HCT116 (cell line): ENCODE data around the gene PSMA6. TPM values are rescaled to one million over a fixed set of nuclear protein-coding genes. Genes with fewer than 3 reads are reported as not detected.

Source experiments
- ATAC-seq: fragments of 200-7000 bp; cut with Tn5 transposase; 2 replicates; pipeline ENCODE4 v1.9.1; 2020; ENCODE audit warnings: mild to moderate bottlenecking, moderate library complexity
- BruUV-seq: library from RNA; stranded (reverse); fragments of 400-500 nt; replicated peaks from 2 replicates; lab custom pipeline; 2021; lab: Mats Ljungman, UMichigan
- CTCF ChIA-PET: fragments of 300-600 bp; sonication (Branson Sonifier 250); formaldehyde crosslinking; loops from one replicate; lab custom pipeline; 2021; ENCODE audit warnings: antibody characterized with exemption; lab: Charles Lee
- POLR2A ChIA-PET: fragments of 300-600, 350-600 bp; sonication (Branson Sonifier 250); formaldehyde crosslinking; loops from one replicate; lab custom pipeline; 2021; ENCODE audit warnings: antibody characterized with exemption; lab: Charles Lee
- RAD21 ChIA-PET, 2 experiments: fragments of 300-600 bp; sonication (Branson Sonifier 250); formaldehyde crosslinking; loops; one replicate each; lab custom pipeline; 2023; ENCODE audit warnings: low total read pairs in 2 of 2; ENCODE audit not compliant: uncharacterized antibody in 2 of 2, unreplicated experiment in 2 of 2, low non-redundant PET in 1 of 2; lab: Charles Lee
- DNase-seq: peaks from one replicate; pipeline ENCODE4 v3.0.0-alpha.2; 2010; ENCODE audit warnings: low read depth, low spot score
- H2AFZ ChIP-seq: fragments of 200-600 bp; shearing (Covaris generic), sonication (generic); 2 replicates; pipeline ENCODE4 v1.6.1; 2017; ENCODE audit warnings: low read depth, mixed run types, mixed read lengths, antibody characterized with exemption, low read length; ENCODE audit not compliant: poor library complexity, severe bottlenecking
- H3K27ac ChIP-seq: 2 replicates; pipeline ENCODE4 v1.5.1; 2012; ENCODE audit warnings: low read depth, low read length
- H3K27me3 ChIP-seq: fragments of 200-600 bp; sonication (generic); 2 replicates; pipeline ENCODE4 v1.6.1; 2016; ENCODE audit warnings: mixed run types, low read length, mixed read lengths; ENCODE audit not compliant: insufficient read depth
- H3K36me3 ChIP-seq, 2 experiments: fragments of 200-500 bp in 1 of 2; fragments of 200-600 bp in 1 of 2; sonication (Bioruptor generic) in 1 of 2; sonication (generic) in 1 of 2; 2 replicates each; pipeline versions ENCODE4 v1.5.1 to v1.6.1; 2014 to 2016; ENCODE audit warnings: low read length in 2 of 2, inconsistent platforms in 1 of 2, mixed read lengths in 1 of 2, mixed run types in 1 of 2; ENCODE audit not compliant: insufficient read depth in 2 of 2, control insufficient read depth in 1 of 2
- H3K4me1 ChIP-seq, 2 experiments: fragments of 200-600 bp in 1 of 2; sonication (generic) in 1 of 2; 2 replicates each; pipeline versions ENCODE4 v1.5.1 to v1.6.1; 2012 to 2017; ENCODE audit warnings: low read length in 2 of 2, inconsistent platforms in 1 of 2, mild to moderate bottlenecking in 1 of 2, mixed read lengths in 1 of 2, mixed run types in 1 of 2, moderate library complexity in 1 of 2; ENCODE audit not compliant: insufficient read depth in 2 of 2, control insufficient read depth in 1 of 2
- H3K4me2 ChIP-seq: fragments of 200-600 bp; sonication (generic); 2 replicates; pipeline ENCODE4 v1.6.1; 2017; ENCODE audit warnings: mixed run types, low read length, mixed read lengths
- H3K4me3 ChIP-seq, 2 experiments: fragments of 200-600 bp in 1 of 2; sonication (generic) in 1 of 2; replicated peaks in 1 of 2; 2 replicates each; pipeline ENCODE4 v1.5.1; 2011 to 2016; ENCODE audit warnings: low read length in 2 of 2, control low read depth in 1 of 2, low read depth in 1 of 2, mild to moderate bottlenecking in 1 of 2, mixed read lengths in 1 of 2, mixed run types in 1 of 2
- H3K79me2 ChIP-seq: fragments of 200-600 bp; sonication (generic); 2 replicates; pipeline ENCODE4 v1.6.1; 2017; ENCODE audit warnings: mild to moderate bottlenecking, mixed run types, low read length, moderate library complexity, mixed read lengths; ENCODE audit not compliant: insufficient read depth
- H3K9ac ChIP-seq: fragments of 200-600 bp; sonication (generic); 2 replicates; pipeline ENCODE4 v1.6.1; 2016; ENCODE audit warnings: low read length, mixed read lengths
- H3K9me2 ChIP-seq: fragments of 200-600 bp; sonication (generic), shearing (Covaris generic); 2 replicates; pipeline ENCODE4 v1.6.1; 2017; ENCODE audit warnings: mixed run types, mild to moderate bottlenecking, moderate library complexity; ENCODE audit not compliant: insufficient read depth
- H3K9me3 ChIP-seq, 2 experiments: fragments of 200-500 bp in 1 of 2; fragments of 200-600 bp in 1 of 2; sonication (Bioruptor generic) in 1 of 2; sonication (generic) in 1 of 2; 2 replicates each; pipeline ENCODE4 v1.6.1; 2014 to 2017; ENCODE audit warnings: low read length in 2 of 2, mixed read lengths in 2 of 2, inconsistent platforms in 1 of 2, low read depth in 1 of 2, mild to moderate bottlenecking in 1 of 2, mixed run types in 1 of 2, moderate library complexity in 1 of 2; ENCODE audit not compliant: control insufficient read depth in 1 of 2, insufficient read depth in 1 of 2
- H4K20me1 ChIP-seq: fragments of 200-600 bp; sonication (generic), shearing (Covaris generic); 2 replicates; pipeline ENCODE4 v1.6.1; 2017; ENCODE audit warnings: mixed run types, mild to moderate bottlenecking, moderate library complexity; ENCODE audit not compliant: insufficient read depth
- ATF3 ChIP-seq: IDR thresholded peaks from 2 replicates; pipeline ENCODE4 v1.6.1; 2012
- CEBPB ChIP-seq: IDR thresholded peaks from 2 replicates; pipeline ENCODE4 v1.6.1; 2012; ENCODE audit warnings: low read depth
- EGR1 ChIP-seq: IDR thresholded peaks from 2 replicates; pipeline ENCODE4 v1.6.1; 2012; ENCODE audit warnings: low read depth
- EZH2 ChIP-seq: fragments of 200-600 bp; sonication (generic); IDR thresholded peaks from 2 replicates; pipeline ENCODE4 v1.6.1; 2017; ENCODE audit warnings: antibody characterized with exemption, mixed run types
- EZH2phosphoT487 ChIP-seq: fragments of 200-600 bp; IDR thresholded peaks from 2 replicates; pipeline ENCODE4 v1.6.1; 2018; ENCODE audit warnings: antibody characterized with exemption, borderline replicate concordance
- POLR2A ChIP-seq: IDR thresholded peaks from 2 replicates; pipeline ENCODE4 v1.7.0; 2011; ENCODE audit warnings: borderline replicate concordance; ENCODE audit not compliant: insufficient read depth, insufficient read length; ENCODE audit errors: extremely low read depth
- RAD21 ChIP-seq: IDR thresholded peaks from 2 replicates; pipeline ENCODE4 v1.6.1; 2012; ENCODE audit warnings: low read depth, mild to moderate bottlenecking
- REST ChIP-seq: IDR thresholded peaks from 2 replicates; pipeline ENCODE4 v1.6.1; 2012; ENCODE audit warnings: low read depth
- SP1 ChIP-seq: IDR thresholded peaks from 2 replicates; pipeline ENCODE4 v1.6.1; 2012; ENCODE audit warnings: low read depth
- SRF ChIP-seq: IDR thresholded peaks from 2 replicates; pipeline ENCODE4 v1.6.1; 2012; ENCODE audit warnings: low read depth
- TCF7L2 ChIP-seq: IDR thresholded peaks from 2 replicates; pipeline ENCODE4 v1.7.0; 2011; ENCODE audit warnings: borderline replicate concordance, inconsistent platforms; ENCODE audit not compliant: insufficient read depth, insufficient read length; ENCODE audit errors: extremely low read depth
- YY1 ChIP-seq: IDR thresholded peaks from 2 replicates; pipeline ENCODE4 v1.6.1; 2011; ENCODE audit warnings: low read length, low read depth, moderate library complexity, mild to moderate bottlenecking; ENCODE audit not compliant: insufficient replicate concordance; ENCODE audit errors: extremely low read depth
- ZFX ChIP-seq: fragments of 450-650 bp; IDR thresholded peaks from 2 replicates; pipeline ENCODE4 v1.6.1; 2017
- ZNF274 ChIP-seq: fragments of 200-500 bp; sonication (Bioruptor generic); IDR thresholded peaks from 2 replicates; pipeline ENCODE4 v1.6.1; 2014; ENCODE audit warnings: mild to moderate bottlenecking, low read depth, low read length, inconsistent platforms
- intact Hi-C: fragments of 100-400 bp; cut with micrococcal nuclease; formaldehyde crosslinking; loops from 2 replicates; pipeline ENCODE4 v1.10.0; 2022
- total RNA-seq: library from RNA; stranded (reverse); gene quantifications from one replicate; pipeline ENCODE4 v1.2.1, GENCODE V29; 2021; ENCODE audit not compliant: unreplicated experiment

PSMA6 gene
- total RNA-seq, 1 experiment from 2014 or later, result 194 TPM

GRCh38 chr14:35289623-35290022 lies 2.6 kb upstream of the PSMA6 start:
- intact Hi-C loops, result no loop called here
- ChIA-PET RAD21 (no interaction called here), POLR2A (no interaction called here), CTCF (no interaction called here)
- no peak overlapping the region for H3K4me3 ChIP-seq
- no peaks in the 10 kb centered on the region for H3K9me2 ChIP-seq
- BruUV-seq, result no TSS peak
- H3K9me3 ChIP-seq, result no peaks in the 10 kb centered on the region
- no peak for TF ChIP-seq ATF3
- no peak for TF ChIP-seq EGR1
- no peak for TF ChIP-seq SRF
- no peak for TF ChIP-seq POLR2A
- no peak for TF ChIP-seq CEBPB
- no peak for TF ChIP-seq SP1
- no peak for TF ChIP-seq ZNF274
- no peak for TF ChIP-seq EZH2phosphoT487
- TF ChIP-seq REST, result no peak
- TF ChIP-seq EZH2, result no peak
- no peak for TF ChIP-seq TCF7L2
- TF ChIP-seq ZFX, result no peak
- no peak for TF ChIP-seq RAD21
- no peak for TF ChIP-seq YY1
- H3K4me2 ChIP-seq, result no peak overlapping the region
- H3K36me3 ChIP-seq, result 0 out of 4 replicates have a peak, but pooled peaks cover 0 to 4% of the 10 kb centered on the region in 2 experiments
- H3K9ac ChIP-seq, result no peak overlapping the region
- no peak overlapping the region for H3K27ac ChIP-seq
- no peak overlapping the region for H2AFZ ChIP-seq
- H3K79me2 ChIP-seq, result peaks cover 24% of the 10 kb centered on the region
- H3K4me1 ChIP-seq, result peaks cover 9 to 13% of the 10 kb centered on the region in 2 experiments
- H3K27me3 ChIP-seq, result no peaks in the 10 kb centered on the region
- ATAC-seq (no peak), DNase-seq (no peak)
- no peaks in the 10 kb centered on the region for H4K20me1 ChIP-seq
